NOMO-1 (cell line): ENCODE measurements around the gene ARHGDIG.
"Not testable (repeated sequence)": the region's sequence is repeated elsewhere in the genome, so short reads cannot be mapped to it uniquely, and the experiment has no call there.

Experiments used
- DNase-seq, 2 experiments: peaks; one replicate each; lab custom pipeline; 2025; ENCODE audit not compliant: unreplicated experiment in 2 of 2; lab: John Stamatoyannopoulos, UW

ARHGDIG gene

DNA sequence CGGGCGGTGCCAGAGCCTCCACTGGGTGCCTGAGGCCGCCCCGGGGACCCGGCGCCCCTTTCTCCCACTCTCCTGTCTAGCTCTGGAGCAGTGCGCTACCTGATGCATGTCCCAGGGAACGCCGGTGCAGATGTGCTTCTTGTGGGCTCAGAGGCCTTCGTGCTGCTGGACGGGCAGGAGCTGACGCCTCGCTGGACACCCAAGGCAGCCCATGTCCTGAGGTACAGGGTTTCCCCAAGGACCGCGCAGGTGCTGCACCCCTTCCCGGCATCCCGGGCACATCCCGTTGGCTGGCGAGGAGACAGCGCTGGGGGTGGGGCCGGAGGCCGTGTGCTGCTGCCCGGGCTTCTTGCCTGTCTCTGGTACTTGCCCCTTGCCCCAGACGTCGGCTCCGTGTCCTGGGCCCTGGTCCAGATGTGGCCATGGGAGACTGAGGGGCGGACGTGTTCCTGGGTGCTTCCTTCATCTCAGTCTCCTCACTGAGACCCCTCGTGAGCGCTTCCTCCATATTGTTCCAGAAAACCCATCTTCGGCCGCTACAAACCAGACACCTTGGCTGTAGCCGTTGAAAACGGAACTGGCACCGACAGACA, 17.1 kb upstream of the ARHGDIG start:
- DNase-seq = no peak

DNA sequence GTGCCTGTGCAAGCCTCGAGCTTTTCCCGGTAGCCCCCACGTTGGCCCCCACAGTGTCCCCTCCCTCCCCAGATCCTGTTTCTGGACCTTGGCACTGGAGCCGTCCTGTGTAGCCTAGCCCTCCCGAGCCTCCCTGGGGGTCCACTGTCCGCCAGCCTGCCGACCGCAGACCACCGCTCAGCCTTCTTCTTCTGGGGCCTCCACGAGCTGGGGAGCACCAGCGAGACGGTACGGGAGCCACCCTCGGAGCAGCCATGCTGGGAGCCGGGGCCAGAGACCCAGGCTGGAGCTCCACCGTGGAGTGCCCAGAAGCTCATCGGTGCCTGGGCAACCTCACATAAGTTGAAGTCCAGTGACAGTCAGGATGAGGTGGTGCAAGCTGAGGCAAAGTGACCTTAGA, 16.4 kb upstream of the ARHGDIG start:
- DNase-seq = no peak

DNA sequence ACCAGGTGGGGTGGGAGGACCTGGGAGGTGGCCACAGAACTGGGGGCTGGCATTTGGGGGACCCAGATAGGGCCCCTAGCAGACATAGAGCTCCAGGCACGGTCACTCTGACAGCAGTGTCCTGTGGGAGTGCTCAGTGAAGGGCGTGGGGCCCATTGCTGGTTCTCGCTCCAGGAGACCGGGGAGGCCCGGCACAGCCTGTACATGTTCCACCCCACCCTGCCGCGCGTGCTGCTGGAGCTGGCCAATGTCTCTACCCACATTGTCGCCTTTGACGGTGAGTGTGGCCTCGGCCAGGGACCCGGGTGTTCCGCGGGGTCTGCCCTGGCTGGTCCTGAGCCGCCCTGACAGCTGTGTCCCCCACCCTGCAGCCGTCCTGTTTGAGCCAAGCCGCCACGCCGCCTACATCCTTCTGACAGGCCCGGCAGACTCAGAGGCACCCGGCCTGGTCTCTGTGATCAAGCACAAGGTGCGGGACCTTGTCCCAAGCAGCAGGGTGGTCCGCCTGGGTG, 15.9 kb upstream of the ARHGDIG start:
- DNase-seq = no peak

DNA sequence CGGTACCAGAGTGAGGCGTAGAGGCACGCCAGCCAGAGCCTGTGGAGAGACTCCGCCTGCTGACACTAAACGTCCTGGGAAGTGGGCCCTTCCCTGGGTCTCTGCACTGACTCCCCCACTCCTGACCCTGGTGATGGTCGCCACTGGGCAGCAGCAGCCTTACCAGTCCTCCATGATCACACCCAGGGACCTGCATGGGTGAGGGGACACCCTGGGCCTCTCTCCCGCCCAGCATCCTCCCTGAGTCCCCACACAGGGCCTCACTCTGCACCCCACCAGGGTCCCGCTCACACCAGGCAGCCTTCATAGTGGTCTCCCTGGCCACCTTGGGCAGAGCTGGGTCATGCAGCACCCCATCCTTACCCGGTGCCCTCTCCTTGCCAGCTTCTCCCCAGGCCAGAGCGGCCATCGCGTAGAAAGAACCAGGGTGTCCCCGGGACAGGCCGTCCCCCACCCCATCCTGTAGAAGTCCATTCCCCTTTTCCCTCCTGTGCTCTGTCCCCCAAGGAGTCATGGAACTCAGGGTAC, 15.3 kb upstream of the ARHGDIG start:
- no peak for DNase-seq

DNA sequence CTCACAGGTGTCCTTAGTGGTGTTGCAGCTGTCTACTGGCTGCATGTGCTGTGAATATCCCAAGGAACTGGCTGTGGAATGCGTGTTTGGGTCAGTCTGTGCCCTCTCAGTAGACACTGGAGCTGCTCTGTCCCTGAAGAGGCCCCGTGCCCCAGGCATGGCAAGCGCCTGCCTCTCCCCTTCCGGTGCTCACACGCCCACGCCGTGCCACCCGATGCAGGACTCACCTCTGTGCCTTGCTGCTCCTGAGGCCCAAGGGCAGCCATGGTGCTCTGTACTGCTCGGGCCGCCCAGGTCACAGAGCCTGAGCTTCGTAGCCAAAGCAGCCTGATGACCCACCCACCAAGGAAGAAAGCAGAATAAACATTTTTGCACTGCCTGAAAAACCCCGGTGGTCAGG, 14.7 kb upstream of the ARHGDIG start:
- DNase-seq = no peak

DNA sequence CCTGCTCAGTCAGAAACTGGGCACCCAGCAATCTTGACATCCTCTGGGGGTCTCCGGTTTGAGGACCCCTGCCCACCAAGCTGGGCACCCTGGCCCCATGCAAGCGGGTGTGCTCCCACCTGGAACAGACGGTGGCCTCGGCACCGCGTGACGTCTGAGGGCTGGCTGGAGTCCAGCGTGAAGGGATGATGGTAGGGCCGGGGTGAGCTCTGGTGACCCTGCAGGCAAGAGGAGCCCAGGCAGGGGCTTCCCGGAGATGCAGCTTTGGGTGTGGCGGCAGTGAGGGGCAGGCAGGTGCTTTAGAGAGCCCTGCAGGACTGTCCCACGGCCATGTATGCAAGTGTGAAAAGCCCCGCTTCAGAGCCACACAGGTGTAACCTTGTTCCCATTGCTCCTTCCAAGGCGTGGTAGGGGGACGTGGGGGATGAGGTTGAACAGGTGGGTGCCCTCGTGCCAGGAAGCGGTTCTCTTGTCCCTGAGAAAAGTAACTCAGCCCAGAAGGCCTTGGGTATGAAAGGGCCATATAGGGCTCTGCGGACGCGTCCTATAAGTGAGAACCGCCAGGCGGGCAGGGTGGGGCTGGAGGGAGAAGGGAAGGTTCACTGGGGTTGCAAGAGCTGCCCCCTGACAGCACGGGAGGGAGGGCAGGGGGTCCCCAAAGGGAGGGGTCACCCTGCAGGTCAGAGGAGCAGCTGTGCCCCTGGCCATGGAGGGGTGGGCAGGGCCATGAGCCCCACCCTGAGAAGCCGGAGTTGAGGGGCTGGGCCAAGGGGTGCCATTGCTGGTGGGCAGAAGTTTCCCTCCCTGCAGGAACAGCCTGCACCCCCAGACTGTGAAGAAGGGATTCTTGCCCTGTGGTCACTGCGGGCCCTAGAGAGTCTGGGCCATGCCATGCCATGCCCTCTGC, 13.9 kb upstream of the ARHGDIG start:
- DNase-seq = no peak

DNA sequence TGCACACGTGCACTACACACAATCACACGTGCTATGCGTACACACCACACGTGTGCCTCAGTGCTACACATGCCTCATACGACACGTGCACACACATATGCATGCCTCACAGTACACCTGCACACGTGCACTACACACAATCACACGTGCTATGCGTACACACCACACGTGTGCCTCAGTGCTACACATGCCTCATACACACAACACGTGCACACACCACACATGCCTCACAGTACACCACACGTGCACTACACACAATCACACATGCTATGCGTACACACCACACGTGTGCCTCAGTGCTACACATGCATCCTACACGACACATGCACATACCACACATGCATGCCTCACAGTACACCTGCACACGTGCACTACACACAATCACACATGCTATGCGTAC, 12.8 kb upstream of the ARHGDIG start:
- DNase-seq = not testable (repeated sequence)

DNA sequence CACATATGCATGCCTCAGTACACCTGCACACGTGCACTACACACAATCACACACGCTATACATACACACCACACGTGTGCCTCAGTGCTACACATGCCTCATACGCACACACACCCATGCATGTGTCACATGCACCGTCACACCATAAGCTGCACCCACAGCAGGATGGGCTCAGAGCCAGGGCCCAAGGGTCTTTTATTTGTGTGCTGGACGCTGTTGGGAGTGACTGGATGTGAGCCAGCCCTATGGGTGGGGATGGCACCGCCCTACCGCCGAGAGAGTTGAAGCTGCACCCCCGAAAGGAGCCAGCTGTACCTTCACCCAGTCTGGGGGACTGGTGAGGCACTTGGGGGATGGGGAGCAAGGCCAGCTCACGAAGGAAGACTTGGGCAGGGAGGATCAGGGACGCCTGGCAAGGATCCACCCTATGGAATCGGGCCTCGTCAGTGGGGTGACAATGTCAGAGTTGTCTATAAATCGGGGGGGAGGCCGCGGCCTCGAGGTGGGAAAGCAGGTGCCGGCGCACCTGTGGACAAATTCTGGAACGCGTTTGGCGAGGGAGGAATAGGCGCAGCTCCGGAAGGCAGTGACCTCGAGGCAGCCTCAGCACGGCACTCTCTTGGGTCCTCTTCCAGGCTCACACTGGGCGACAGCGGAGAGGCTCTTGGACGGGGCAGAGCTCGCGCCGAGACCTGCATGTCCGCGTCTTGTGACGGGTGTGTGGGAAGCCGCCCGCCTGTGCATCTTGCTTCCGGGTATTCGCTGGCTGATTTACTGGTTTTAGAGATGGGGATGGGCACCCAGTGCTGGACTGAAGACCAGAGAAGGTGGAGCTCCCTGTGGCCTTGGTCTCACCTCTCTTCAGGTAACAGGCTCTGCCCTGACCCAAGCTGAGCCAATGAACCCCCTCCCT, 12.0 kb upstream of the ARHGDIG start:
- DNase-seq = no peak

DNA sequence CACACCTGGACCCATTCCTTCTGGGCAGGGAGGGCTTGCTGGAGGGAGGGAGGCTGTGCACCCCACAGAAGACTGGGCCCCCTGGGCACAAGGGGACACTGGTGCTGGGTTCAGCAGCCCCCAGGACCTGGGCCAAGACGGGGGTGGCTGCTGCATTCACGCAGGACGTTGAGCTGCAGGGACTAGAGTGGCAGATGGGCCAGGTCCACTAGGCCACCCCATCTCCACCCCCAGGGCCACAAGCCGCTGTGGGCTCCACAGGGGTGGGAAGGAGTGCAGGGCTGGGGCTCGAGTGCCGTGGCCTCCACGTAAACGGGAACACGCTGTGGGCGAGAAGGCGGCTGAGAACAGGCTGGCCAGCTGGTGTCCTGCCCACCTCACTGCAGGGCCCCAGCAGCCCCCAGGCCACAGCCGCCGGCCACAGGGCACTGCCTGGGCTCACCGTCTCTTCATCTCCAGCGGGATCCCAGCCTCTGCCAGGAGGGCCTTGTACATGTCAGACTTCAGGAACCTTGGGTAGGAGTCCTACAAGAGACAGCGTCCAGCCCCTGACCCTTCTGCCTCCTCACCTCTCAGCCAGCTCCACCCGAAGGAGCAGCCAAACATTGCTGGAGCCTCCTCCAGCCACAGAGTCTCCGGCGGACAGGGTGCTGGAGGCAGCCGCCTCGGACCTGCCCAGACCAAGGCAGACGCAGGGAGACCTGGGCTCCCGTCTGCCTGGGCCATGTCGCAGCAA, 11.2 kb upstream of the ARHGDIG start:
- DNase-seq = no peak

DNA sequence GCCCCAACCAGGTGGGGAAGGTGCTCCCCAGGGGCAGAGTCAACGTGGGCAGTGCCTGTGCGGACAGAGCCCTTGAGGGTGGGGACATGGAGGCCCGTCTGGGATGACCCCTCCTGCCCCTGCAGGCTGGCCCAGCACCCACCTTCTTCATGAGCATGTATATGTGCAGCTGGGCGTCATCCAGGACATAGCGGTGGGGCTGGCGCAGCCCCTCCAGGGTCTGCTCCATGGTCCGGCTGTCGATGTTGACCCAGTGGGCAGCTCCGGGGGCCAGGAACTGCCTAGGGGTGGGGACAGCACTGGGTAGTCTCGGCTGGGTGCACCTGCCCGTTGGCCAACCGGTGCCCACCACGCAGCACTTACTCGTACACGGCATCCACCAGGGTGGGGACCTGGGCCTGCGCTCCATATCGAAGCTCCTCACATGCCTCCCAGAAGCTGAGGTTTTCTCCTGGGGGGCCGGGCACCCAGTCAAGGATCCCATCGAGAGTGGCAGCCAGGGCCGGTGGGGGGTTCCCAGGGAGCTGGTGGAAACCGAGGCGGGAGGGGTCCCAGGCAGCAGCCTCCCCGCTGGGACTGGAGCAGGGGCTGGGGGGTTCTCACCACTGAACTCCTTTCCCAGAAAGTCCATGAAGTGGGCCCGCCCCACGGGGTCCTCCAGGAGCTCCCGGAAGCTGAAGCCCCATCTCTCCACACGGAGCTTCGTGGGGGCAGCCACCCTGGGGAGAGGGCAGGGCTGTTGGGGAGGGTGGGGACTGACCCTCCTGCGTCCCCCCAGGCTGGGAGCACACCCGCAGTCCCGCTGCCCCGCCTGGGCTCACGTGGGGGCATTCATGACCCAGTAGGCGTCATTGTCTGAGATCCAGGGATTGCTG, 9.8 kb upstream of the ARHGDIG start:
- no peak for DNase-seq

DNA sequence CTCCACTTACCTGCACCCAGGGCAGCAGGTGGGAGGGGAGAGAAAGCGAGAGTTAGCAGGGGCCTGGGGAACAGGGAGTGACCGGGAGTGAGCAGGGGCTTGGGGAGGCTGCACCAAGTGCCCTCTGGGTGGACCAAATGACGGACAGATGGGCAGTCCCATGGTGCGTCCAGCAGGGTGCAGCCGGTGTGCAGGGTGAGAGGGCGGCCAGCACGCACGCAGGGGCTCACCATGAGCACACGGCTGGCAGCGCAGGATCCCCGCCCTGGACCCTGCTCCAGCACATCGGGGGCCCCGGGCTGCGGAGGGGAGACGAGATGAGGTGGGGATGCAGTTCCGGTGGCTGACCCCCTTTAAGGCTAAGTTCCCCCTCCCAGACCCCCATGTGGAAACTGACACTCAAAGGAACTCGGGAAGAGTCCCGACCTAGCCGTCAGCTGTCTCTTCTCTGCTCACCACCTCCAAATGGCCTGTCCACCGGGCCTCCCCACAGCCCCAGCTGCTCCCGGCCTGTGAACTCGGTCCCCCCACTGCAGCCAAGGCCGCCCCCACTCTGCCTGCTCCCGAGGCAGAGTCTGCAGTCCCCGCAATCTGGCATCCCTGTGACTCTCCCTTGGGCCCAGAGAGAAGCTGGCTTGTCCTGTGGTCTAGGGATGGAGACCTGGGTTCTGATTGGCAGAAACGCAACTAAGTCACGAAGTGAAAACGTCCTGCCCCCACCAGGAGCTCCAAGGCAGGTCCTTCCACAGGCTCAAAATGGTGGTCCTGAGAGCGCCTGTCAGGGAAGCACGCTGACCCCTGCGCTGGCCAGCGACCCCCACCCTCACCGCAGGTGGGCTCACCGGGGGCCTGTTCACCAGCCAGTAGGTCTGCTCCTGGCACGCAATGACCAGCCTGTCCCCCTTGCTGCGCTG, 7.5 kb upstream of the ARHGDIG start:
- no peak for DNase-seq

DNA sequence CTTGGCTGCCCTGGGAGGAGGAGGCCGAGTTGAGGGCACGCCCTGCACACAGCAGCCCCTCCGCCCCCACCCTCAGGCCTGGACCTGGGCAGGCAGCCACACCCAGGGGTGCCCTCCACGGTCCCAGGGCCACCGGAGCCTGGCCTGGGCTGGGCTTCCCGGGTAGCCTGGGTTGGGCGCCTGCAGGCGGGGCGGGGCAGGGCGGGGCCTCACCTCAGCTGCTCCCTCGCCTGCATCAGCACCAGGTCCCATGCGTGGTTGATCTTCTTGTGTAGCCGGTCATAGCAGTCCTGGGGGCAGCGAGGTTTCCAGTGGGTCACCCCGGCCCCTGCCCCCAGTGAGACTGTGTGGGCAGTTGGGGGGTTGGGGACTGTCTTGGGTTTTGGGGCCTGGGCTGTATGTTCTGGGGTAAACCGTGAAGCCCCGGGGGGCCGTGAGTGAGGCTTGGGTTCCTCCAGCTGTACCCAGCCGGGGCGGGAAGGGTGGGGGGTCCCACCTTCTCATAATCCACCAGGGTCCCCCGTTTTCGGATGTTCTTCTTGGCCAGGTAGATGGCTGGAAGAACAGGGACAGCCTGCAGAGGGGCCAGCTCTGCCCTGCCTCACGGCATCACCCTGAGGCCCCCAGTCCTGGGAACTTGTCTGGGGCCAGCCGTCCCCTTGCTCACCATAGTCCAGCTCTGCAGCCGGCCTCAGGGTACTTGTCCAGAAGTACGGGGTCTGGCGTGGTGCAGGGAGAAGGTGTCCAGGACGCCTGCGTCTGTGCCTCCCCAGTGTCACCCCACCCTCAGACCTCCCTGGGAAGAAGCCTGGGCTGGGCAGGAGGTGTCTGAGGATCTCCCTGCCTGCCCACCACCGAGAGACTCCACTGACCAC, 6.6 kb upstream of the ARHGDIG start:
- no peak for DNase-seq

DNA sequence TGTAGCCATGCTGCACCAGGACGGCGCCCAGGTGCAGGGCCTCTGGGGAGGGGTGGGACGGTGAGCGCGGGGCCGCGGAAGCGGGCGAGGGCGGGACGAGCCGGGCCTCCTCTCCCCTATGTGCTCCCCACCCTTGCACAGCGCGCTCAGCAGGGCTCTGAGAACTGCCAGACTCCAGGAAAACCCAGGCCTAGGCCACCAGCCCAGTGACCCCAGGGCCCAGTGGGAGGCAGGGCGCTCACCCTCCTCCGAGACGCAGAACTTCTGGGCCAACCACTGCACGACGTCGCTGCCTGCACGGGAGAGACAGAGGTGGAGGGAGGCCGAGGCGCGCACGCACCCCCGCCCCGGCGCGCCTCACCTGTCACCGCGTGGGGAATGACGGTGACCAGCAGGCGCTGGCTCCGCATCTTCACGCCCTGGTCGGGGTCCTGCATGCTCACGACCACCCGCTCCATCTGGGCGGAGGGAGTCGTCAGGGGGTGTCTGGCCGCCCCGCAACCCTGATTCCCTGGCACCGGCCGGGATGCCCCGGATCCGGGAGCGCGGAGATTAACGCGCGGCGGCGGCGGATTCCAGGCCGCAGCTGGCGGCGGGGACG, 5.2 kb upstream of the ARHGDIG start:
- no peak for DNase-seq

DNA sequence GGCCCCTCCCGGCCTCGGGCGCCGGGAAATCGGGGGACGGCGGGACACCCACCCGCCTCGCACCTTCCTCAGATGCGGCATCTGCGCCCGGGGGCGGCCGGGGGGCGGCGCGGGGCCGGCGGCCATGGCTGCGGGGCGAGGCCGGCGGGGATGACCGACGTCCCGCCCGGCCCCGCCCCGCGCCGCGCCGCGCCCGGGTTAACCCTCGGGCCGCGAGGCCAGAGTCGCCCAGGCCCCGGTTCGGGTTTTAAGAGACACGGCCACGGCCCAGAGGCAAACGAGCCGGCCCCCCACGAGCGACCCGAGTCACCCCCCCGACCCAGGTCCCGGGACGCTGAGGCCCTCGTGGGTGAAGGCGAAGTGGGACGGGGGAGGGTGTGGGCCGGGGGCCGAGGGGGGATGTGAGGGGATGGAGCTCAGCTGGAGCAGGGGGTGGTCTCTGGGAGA, 4.6 kb upstream of the ARHGDIG start, which contains the start of gene RGS11:
Gene RGS11 (minus strand): TSS at position 159 of the 447 bp plus-strand sequence. CDS start 33 bp downstream, at position 126.
- DNase-seq = no peak

DNA sequence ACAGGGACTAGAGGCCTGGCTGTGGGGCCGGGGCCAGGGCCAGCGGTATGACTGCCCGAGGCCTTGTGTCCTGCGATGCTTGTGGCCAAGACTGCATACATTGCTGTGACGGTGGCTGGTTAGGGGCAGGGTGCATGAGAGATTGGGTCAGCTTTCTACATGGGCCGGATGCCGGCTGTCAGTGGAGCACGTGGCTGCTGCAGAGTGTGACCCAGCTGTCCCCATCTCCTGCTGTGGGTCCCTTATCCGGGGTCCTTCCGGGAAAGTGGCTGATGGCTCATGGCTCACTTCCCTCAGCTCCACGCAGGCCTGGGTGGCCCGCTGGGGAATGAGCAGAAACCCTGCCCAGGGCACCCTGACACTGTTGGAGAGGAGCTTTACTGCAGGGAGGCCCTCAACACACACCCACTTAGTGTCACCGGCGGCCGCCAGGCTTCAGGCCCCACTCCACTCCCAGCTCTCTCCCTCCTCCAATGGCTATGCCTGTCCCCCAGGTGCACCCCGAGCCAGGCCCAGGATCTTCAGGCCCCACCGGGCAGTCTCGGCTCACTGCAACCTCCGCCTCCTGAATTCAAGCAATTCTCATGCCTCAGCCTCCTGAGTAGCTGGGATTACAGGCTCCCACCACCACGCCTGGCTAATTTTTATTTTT, 3.8 kb upstream of the ARHGDIG start:
- no peak for DNase-seq

DNA sequence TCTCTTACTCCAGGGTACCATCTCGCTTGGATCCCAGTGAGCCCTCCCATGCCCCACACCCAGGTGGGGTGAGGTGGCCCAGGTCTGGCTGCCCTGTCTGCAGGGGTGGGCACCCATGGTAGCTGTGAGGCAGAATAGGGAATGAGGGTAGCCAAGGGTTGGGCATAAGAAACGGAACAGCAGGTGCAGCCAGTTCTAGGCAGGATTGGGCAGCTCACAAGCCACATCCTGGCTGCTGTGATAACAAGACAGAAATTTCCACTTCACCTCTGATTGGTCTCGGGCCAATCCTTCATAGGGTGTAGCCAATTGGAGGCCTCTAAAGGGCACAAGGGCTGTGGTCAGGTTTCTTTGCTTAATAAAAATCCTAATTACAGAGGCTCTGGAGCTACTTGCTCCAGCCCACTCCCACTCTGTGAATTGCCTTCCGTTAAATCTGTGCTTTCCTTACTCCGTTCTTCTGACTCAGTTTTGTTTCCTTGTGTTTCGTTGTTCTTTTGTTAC, 1.5 kb upstream of the ARHGDIG start:
- DNase-seq = peak in 1 of 2 experiments; percentile 12
